GM18517 (cell line): ENCODE data around the gene CPNE2.
"Not testable (repeated sequence)": the region's sequence is repeated elsewhere in the genome, so short reads cannot be mapped to it uniquely, and the experiment has no call there.

ENCODE experiments used
- ATAC-seq: cut with Tn5 transposase; IDR thresholded peaks from one replicate; pipeline ENCODE4 v1.9.1; 2021; ENCODE audit warnings: mild to moderate bottlenecking, moderate library complexity; ENCODE audit not compliant: unreplicated experiment

CPNE2 gene

DNA sequence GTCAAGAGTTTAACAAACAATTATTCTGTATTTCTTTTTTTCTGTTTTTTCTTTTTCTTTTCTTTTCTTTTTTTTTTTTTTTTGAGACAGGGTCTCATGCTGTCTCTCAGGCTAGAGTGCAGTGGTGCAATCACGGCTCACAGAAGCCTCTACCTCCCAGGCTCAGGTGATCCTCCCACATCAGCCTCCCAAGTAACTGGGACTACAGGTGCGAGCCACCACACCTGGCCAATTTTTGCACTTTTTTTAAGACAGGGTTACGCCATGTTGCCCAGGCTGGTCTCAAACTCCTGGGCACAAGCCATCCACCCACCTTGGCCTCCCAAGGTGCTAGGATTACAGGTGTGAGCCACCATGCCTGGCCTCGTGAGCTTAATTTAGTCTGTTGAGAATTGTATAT is 97.1 kb downstream of the CPNE2 start:
- ATAC-seq = not testable (repeated sequence)

- ATAC-seq = no peak
These were observed 97.8 kb downstream of the CPNE2 start for GRCh38 chr16:57190136-57190535.

DNA sequence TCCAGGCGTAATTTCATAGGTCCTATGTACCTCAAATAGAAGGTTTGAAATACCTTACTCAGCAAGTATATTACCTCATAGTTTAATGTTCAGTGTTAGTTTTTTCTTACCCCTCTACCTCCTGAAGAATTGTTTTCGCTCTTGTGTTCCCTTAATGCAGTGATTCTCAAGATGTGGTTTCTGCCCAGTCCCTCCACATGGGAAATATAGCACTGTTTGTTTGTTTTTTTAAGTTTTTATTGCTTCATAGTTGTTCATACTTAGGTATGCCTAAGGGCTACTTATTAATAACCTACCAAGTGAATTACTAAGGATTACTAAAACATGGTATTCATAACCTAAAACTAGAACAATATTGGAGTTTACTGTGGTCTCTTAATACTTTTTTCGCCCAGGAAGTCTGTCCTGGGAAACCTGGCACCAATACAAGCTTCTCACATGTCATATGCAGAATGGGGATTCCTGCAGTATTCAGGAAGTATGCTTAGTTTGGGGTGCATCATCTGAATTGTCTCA is 98.7 kb downstream of the CPNE2 start:
- ATAC-seq = no peak

DNA sequence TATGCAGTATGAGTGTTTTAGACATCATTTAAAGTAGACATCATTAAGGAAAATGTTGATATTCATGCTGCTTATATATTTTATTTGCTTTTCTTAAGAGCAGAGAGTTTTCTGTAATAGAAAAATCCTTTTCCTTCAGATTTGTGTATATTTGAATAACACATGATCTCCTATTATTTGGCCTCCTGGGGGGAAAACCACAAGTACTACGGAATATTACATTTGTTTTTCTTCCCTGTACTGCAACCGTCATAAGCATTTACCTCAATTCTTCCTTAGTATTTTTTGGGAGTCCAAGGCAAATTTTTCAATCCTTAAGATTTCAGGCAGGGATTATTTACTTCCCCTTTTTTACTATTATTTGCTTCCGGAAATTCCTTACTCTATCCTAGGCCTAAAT is 99.8 kb downstream of the CPNE2 start:
- ATAC-seq = no peak

- no peak for ATAC-seq
These were observed 100.5 kb downstream of the CPNE2 start for GRCh38 chr16:57192720-57193486.

- no peak for ATAC-seq
These were observed 102.1 kb downstream of the CPNE2 start for GRCh38 chr16:57194512-57194911.

- ATAC-seq = no peak
These were observed 103.9 kb downstream of the CPNE2 start for GRCh38 chr16:57196286-57196685.

DNA sequence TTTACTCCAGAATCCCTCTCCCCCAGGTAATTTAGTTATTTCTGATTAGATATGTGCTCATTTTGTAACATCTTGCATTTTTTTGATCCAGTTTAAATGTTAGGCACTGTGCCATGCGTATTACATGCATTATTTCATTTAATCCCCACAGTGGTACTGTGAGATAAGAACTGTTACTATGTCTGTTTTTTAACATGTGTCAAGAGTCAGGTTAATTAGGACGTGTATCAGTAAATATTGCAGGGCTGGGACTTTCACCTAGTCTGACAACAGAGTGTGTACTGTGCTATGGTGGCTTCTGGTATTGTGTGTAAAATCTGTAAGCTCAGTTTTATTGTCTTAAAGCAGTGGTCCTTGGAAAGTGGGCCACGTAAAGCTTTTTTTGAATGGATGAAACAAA is 104.4 kb downstream of the CPNE2 start:
- no peak for ATAC-seq
